ENCODE measurements around the gene NAXE. TPM values are rescaled to one million over a fixed set of nuclear protein-coding genes. Genes with fewer than 3 reads are reported as not detected.
A peak's percentile ranks its signal among the peaks of the same experiment; 100 is the strongest.

NAXE gene
- total RNA-seq, 1 donor from 2014 or later, result 32.8 TPM

- peaks cover 21% of the 10 kb centered on the region for H3F3A ChIP-seq (ENCODE audit: low read depth)
- no peaks in the 10 kb centered on the region for H3K9me3 Mint-ChIP-seq
- H3K36me3 ChIP-seq, result no peaks in the 10 kb centered on the region
- H3K27ac Mint-ChIP-seq, result no peak overlapping the region
- peak overlapping the region; percentile 95 for H2AFZ ChIP-seq (replicated peaks)
- H3K27ac ChIP-seq, result peak overlapping the region; percentile 9
- H3K9ac ChIP-seq, result peak overlapping the region; percentile 59
- DNase-seq (ENCODE audit: low spot score), result peak; percentile 25
- H4K20me1 ChIP-seq (ENCODE audit: low read depth), result no peaks in the 10 kb centered on the region
- TF ChIP-seq, protein P1, sequence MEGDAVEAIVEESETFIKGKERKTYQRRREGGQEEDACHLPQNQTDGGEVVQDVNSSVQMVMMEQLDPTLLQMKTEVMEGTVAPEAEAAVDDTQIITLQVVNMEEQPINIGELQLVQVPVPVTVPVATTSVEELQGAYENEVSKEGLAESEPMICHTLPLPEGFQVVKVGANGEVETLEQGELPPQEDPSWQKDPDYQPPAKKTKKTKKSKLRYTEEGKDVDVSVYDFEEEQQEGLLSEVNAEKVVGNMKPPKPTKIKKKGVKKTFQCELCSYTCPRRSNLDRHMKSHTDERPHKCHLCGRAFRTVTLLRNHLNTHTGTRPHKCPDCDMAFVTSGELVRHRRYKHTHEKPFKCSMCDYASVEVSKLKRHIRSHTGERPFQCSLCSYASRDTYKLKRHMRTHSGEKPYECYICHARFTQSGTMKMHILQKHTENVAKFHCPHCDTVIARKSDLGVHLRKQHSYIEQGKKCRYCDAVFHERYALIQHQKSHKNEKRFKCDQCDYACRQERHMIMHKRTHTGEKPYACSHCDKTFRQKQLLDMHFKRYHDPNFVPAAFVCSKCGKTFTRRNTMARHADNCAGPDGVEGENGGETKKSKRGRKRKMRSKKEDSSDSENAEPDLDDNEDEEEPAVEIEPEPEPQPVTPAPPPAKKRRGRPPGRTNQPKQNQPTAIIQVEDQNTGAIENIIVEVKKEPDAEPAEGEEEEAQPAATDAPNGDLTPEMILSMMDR (IDR thresholded peaks at IDR 0.05), result no peak
- TF ChIP-seq EZH2 (IDR thresholded peaks at IDR 0.05) (no peak), EZH2phosphoT487 (IDR thresholded peaks at IDR 0.05) (no peak)
- H3K36me3 Mint-ChIP-seq, result peaks cover 6% of the 10 kb centered on the region
- peak overlapping the region; percentile 98 for H3K4me3 Mint-ChIP-seq
- H3K4me2 ChIP-seq, result peak overlapping the region; percentile 83
- no peaks in the 10 kb centered on the region for H3K27me3 ChIP-seq
- H3K4me1 ChIP-seq, result peaks cover 6% of the 10 kb centered on the region
- H3K4me3 ChIP-seq, result peak overlapping the region; percentile 76
- H3K79me2 ChIP-seq (ENCODE audit: low read depth), result peaks cover 26% of the 10 kb centered on the region
- H3K9me3 ChIP-seq (ENCODE audit: low read depth), result no peaks in the 10 kb centered on the region
- peaks cover 7% of the 10 kb centered on the region for H3K27me3 Mint-ChIP-seq (ENCODE audit: insufficient read depth, low read depth)
- peaks cover 22% of the 10 kb centered on the region for H3K4me1 Mint-ChIP-seq
Observed at GRCh38 chr1:156600733-156601121, 9.2 kb downstream of the NAXE start.

- Histone ChIP-seq H3K9me3 (ENCODE audit: low read depth) (no peaks in the 10 kb centered on the region), H3K36me3 (no peaks in the 10 kb centered on the region), H4K20me1 (ENCODE audit: low read depth) (no peaks in the 10 kb centered on the region), H3K79me2 (ENCODE audit: low read depth) (peaks cover 26% of the 10 kb centered on the region), H3K4me3 (peak within 1 kb of the TSS; percentile 76), H3K4me2 (peak within 1 kb of the TSS; percentile 83), H3K27ac (peak within 1 kb of the TSS; percentile 9), H3K27me3 (no peaks in the 10 kb centered on the region), H3K4me1 (peaks cover 6% of the 10 kb centered on the region), H3F3A (ENCODE audit: low read depth) (peaks cover 21% of the 10 kb centered on the region), H2AFZ (replicated peaks) (peak within 1 kb of the TSS; percentile 95), H3K9ac (peak within 1 kb of the TSS; percentile 59)
- H3K27me3 Mint-ChIP-seq (ENCODE audit: insufficient read depth, low read depth), result peaks cover 7% of the 10 kb centered on the region
- peak within 1 kb of the TSS; percentile 90 for H3K27ac Mint-ChIP-seq
- peak within 1 kb of the TSS; percentile 98 for H3K4me3 Mint-ChIP-seq
- peaks cover 22% of the 10 kb centered on the region for H3K4me1 Mint-ChIP-seq
- peaks cover 6% of the 10 kb centered on the region for H3K36me3 Mint-ChIP-seq
- peak; percentile 88 for DNase-seq (ENCODE audit: low spot score)
- H3K9me3 Mint-ChIP-seq, result no peaks in the 10 kb centered on the region
- no peak for TF ChIP-seq EZH2phosphoT487 (IDR thresholded peaks at IDR 0.05)
- TF ChIP-seq EZH2 (IDR thresholded peaks at IDR 0.05), result peak; percentile 46
- TF ChIP-seq, protein P1 (IDR thresholded peaks at IDR 0.05), result no peak
Observed at GRCh38 chr1:156601122-156601830, 9.7 kb downstream of the NAXE start, which contains the start of gene GPATCH4. GPATCH4 (minus strand) TSS chr1:156601479.

- no peaks in the 10 kb centered on the region for H3K36me3 ChIP-seq
- Mint-ChIP-seq H3K4me1 (peaks cover 22% of the 10 kb centered on the region), H3K36me3 (peaks cover 4% of the 10 kb centered on the region), H3K27me3 (ENCODE audit: insufficient read depth, low read depth) (peaks cover 7% of the 10 kb centered on the region), H3K4me3 (peak overlapping the region; percentile 98), H3K27ac (peak overlapping the region; percentile 74), H3K9me3 (no peaks in the 10 kb centered on the region)
- TF ChIP-seq, protein P1 (IDR thresholded peaks at IDR 0.05), result no peak
- peak; percentile 9 for TF ChIP-seq EZH2phosphoT487 (IDR thresholded peaks at IDR 0.05)
- TF ChIP-seq EZH2 (IDR thresholded peaks at IDR 0.05), result no peak
- peak overlapping the region; percentile 95 for H2AFZ ChIP-seq (replicated peaks)
- H3K4me3 ChIP-seq, result peak overlapping the region; percentile 76
- no peaks in the 10 kb centered on the region for H4K20me1 ChIP-seq (ENCODE audit: low read depth)
- peaks cover 26% of the 10 kb centered on the region for H3K79me2 ChIP-seq (ENCODE audit: low read depth)
- H3K9ac ChIP-seq, result peak overlapping the region; percentile 59
- H3K27ac ChIP-seq, result no peak overlapping the region
- no peaks in the 10 kb centered on the region for H3K27me3 ChIP-seq
- no peaks in the 10 kb centered on the region for H3K9me3 ChIP-seq (ENCODE audit: low read depth)
- DNase-seq (ENCODE audit: low spot score), result no peak
- H3K4me2 ChIP-seq, result peak overlapping the region; percentile 83
- H3F3A ChIP-seq (ENCODE audit: low read depth), result peaks cover 21% of the 10 kb centered on the region
- H3K4me1 ChIP-seq, result peaks cover 6% of the 10 kb centered on the region
Observed at GRCh38 chr1:156601892-156602291, 10.3 kb downstream of the NAXE start.

Measured in neural progenitor cell (in vitro differentiated cells).